B cell (primary cell): ENCODE measurements around the gene RASA4B.
"Not testable (repeated sequence)": the region's sequence is repeated elsewhere in the genome, so short reads cannot be mapped to it uniquely, and the experiment has no call there.

Source experiments
- CTCF ChIP-seq: fragments of 200-600 bp; IDR thresholded peaks from one replicate; pipeline ENCODE4 v1.8.0; 2022; ENCODE audit warnings: antibody characterized with exemption, mild to moderate bottlenecking
- EZH2 ChIP-seq: IDR thresholded peaks from 2 replicates; pipeline ENCODE4 v1.6.1; 2012; ENCODE audit warnings: borderline replicate concordance, low read depth, mild to moderate bottlenecking, moderate library complexity, low read length; ENCODE audit not compliant: insufficient read depth, poor library complexity, severe bottlenecking

- TF ChIP-seq CTCF, EZH2: not testable (repeated sequence)
These were observed 23.0 kb upstream of the RASA4B start for GRCh38 chr7:102540604-102541003.
